Placental epithelial cell (primary cell): Measurements from ENCODE around the gene RAD23A. TPM values are rescaled to one million over a fixed set of nuclear protein-coding genes. Genes with fewer than 3 reads are reported as not detected.

Source experiments
- small RNA-seq: library from RNA; depleted of rRNA; stranded (forward); fragments of <200 nt; gene quantifications from one replicate; pipeline ENCODE3, GENCODE V24; 2012
- total RNA-seq: library from RNA; depleted of rRNA; stranded (reverse); fragments of >200 nt; gene quantifications from 2 replicates; pipeline ENCODE4 v1.2.3, GENCODE V29; 2012

Gene RAD23A
- total RNA-seq: 61.2 and 89.9 TPM in 2 replicates

DNA sequence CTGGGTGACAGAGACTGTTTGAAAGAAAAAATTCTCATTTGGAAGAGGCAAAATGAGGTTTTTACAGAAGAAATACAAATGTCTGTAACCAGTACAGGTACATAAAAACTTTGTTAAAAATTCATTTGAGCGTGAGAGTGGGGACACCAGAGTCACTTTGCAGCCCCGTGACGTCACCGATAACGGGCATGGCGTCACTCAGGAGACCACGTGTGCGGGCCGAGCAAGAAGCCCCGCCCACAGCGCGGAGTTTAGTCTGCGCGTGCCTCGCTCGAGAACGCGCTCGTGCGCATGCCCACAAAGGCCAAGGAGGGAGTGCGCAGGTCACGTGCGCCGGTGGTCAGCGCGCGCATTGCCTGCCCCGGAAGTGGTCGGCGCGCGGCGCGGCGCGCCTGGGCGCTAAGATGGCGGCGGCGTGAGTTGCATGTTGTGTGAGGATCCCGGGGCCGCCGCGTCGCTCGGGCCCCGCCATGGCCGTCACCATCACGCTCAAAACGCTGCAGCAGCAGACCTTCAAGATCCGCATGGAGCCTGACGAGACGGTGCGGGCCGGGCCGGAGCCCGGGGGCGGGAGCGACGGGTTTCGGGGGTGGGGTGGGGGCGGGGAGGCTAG is at the start of gene RAD23A:
Gene RAD23A, plus strand, starts transcription at position 384 of the 613 bp plus-strand sequence. Its CDS starts 87 bp downstream, at position 471.

GRCh38 chr19:12933287-12934072 is 12.2 kb upstream of the RAD23A start, which contains the start of gene FARSA:
Gene FARSA, minus strand, starts transcription at chr19:12933711. Its CDS starts 15 bp downstream, at chr19:12933696.

DNA sequence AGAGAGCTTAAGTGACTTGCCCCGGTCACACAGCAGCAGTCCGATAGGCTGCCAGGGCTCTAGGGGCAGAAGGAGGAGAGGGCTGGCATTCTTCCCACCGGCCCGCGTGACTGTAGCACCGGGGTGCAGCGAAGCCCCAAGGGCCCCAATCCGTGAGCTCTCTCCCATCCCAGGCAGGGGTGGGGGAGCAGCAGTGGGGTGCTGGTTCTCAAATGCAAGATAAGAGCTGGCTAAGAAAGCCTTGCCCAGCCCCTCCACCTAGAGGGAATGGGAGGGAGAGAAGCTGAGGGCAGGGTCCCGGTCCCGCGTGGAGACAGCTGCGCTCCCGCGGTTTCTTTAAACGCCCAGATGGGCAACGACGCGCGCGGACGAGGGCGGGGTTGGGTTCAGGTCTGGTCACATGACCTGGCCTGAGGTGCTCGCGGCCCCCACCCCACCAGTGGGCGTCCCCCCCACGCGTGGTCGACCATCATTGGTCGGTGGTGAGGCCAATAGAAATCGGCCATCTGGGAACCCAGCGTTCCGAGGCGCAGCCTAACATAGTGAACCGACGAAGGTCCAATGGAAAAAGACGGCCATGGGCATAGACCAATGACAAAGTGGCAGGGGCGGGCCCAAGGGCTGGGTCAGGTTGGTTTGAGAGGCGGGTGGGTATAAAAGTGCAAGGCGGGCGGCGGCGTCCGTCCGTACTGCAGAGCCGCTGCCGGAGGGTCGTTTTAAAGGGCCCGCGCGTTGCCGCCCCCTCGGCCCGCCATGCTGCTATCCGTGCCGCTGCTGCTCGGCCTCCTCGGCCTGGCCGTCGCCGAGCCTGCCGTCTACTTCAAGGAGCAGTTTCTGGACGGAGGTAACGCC is 7.5 kb upstream of the RAD23A start, which contains the start of gene CALR:
Gene CALR, plus strand, starts transcription at position 683 of the 852 bp plus-strand sequence. Its CDS starts 71 bp downstream, at position 754.

GRCh38 chr19:12956446-12957388 is 11.1 kb downstream of the RAD23A start, which contains the start of gene GADD45GIP1:
Gene GADD45GIP1, minus strand, starts transcription at chr19:12957223. Its CDS starts 11 bp downstream, at chr19:12957212.

GRCh38 chr19:12969292-12969988 is 23.8 kb downstream of the RAD23A start, which contains the start of gene DAND5:
Gene DAND5, plus strand, starts transcription at chr19:12969576. Its CDS starts 85 bp downstream, at chr19:12969661.

GRCh38 chr19:12994701-12995595 is 49.3 kb downstream of the RAD23A start, which contains the start of gene NFIX:
Gene NFIX, plus strand, starts transcription at chr19:12995475. Its CDS starts 363 bp downstream, at chr19:12995838.

Small RNAs within 50 kb of the gene (small RNA-seq; reads per million reads assigned to genes)
- gene MIR5695 (0.86 reads per million, percentile 50 among the genes with 10 or more reads in this experiment), gene MIR6515 (0.86 reads per million, percentile 50 among the genes with 10 or more reads in this experiment)

Other genes starting within 250 kb of the RAD23A start
- gene FBXW9, start 249.2 kb upstream of the RAD23A start, total RNA-seq: 15.7 and 19.8 TPM in 2 replicates
- gene TNPO2, start 221.9 kb upstream of the RAD23A start, total RNA-seq: 39.5 and 59.7 TPM in 2 replicates
- gene TRIR, start 211.2 kb upstream of the RAD23A start, total RNA-seq: 111 and 226 TPM in 2 replicates
- gene GET3, start 208.4 kb upstream of the RAD23A start, total RNA-seq: 76.6 and 122 TPM in 2 replicates
- not detected in 2 replicates for gene BEST2, start 194.1 kb upstream of the RAD23A start, total RNA-seq
- 24.1 and 41.6 TPM in 2 replicates for gene HOOK2, start 170.3 kb upstream of the RAD23A start, total RNA-seq
- 91.9 and 180 TPM in 2 replicates for gene JUNB, start 154.4 kb upstream of the RAD23A start, total RNA-seq
- gene PRDX2, start 144.1 kb upstream of the RAD23A start, total RNA-seq: 190 and 206 TPM in 2 replicates
- not detected in 2 replicates for gene THSD8, start 143.8 kb upstream of the RAD23A start, total RNA-seq
- 13.3 and 21.5 TPM in 2 replicates for gene RNASEH2A, start 139.3 kb upstream of the RAD23A start, total RNA-seq
- not detected in 2 replicates for gene RTBDN, start 111.3 kb upstream of the RAD23A start, total RNA-seq
- under 0.01 and 0.43 TPM in 2 replicates for gene MAST1, start 107.3 kb upstream of the RAD23A start, total RNA-seq
- 28.7 and 30.7 TPM in 2 replicates for gene DNASE2, start 64.4 kb upstream of the RAD23A start, total RNA-seq
- not detected in 2 replicates for gene KLF1, start 58.7 kb upstream of the RAD23A start, total RNA-seq
- 17.7 and 42.1 TPM in 2 replicates for gene GCDH, start 54.7 kb upstream of the RAD23A start, total RNA-seq
- gene SYCE2, start 26.6 kb upstream of the RAD23A start, total RNA-seq: 0.39 TPM in 1 of 2 replicates, not detected in the other
- 47.1 and 54.3 TPM in 2 replicates for gene FARSA, start 12.2 kb upstream of the RAD23A start, total RNA-seq
- gene CALR, start 7.3 kb upstream of the RAD23A start, total RNA-seq: 1,956 and 2,934 TPM in 2 replicates
- gene GADD45GIP1, start 11.4 kb downstream of the RAD23A start, total RNA-seq: 13.0 and 18.3 TPM in 2 replicates
- gene DAND5, start 23.7 kb downstream of the RAD23A start, total RNA-seq: 0.11 TPM in 1 of 2 replicates, not detected in the other
- 2.6 and 5.9 TPM in 2 replicates for gene NFIX, start 49.6 kb downstream of the RAD23A start, total RNA-seq
- 3.1 and 3.5 TPM in 2 replicates for gene LYL1, start 157.0 kb downstream of the RAD23A start, total RNA-seq
- 22.8 and 34.9 TPM in 2 replicates for gene TRMT1, start 170.9 kb downstream of the RAD23A start, total RNA-seq
- 58.1 and 69.6 TPM in 2 replicates for gene NACC1, start 172.4 kb downstream of the RAD23A start, total RNA-seq
- gene STX10, start 204.5 kb downstream of the RAD23A start, total RNA-seq: 51.0 and 62.9 TPM in 2 replicates
- gene IER2, start 204.5 kb downstream of the RAD23A start, total RNA-seq: 38.8 and 55.7 TPM in 2 replicates